Esophagus mucosa (tissue), 1 donor: ENCODE measurements around the gene METTL2B. TPM values are rescaled to one million over a fixed set of nuclear protein-coding genes. Genes with fewer than 3 reads are reported as not detected.
"Not testable (repeated sequence)": the region's sequence is repeated elsewhere in the genome, so short reads cannot be mapped to it uniquely, and the experiment has no call there.

Experiments
- ATAC-seq: fragments of 200-7000 bp; cut with Tn5 transposase; one replicate; pipeline ENCODE4 v1.9.1; 2020
- total RNA-seq: library from RNA; stranded (reverse); gene quantifications from one replicate; pipeline ENCODE4 v1.2.4, GENCODE V29; 2023
- donor health status: DM: yes; HTN: yes; CAD: no.

The METTL2B gene
- total RNA-seq, 1 donor from 2014 or later: 18.4 TPM

GRCh38 chr7:128454808-128455542 is 21.6 kb upstream of the METTL2B start:
- no peak for ATAC-seq

- peak; percentile 91 for ATAC-seq
These were observed 20.8 kb upstream of the METTL2B start, which contains the start of gene HILPDA for GRCh38 chr7:128455543-128456254. TSS of gene HILPDA (plus strand) at chr7:128455878. CDS start at chr7:128457269, 1,391 bp downstream.

- ATAC-seq: no peak
These were observed 20.3 kb upstream of the METTL2B start for GRCh38 chr7:128456255-128456725.

GRCh38 chr7:128457385-128457784 is 19.2 kb upstream of the METTL2B start:
- ATAC-seq: peak; percentile 54

GRCh38 chr7:128458956-128459355 is 17.6 kb upstream of the METTL2B start:
- no peak for ATAC-seq

GRCh38 chr7:128459394-128459878 is 17.1 kb upstream of the METTL2B start:
- ATAC-seq: peak; percentile 39

GRCh38 chr7:128462460-128462859 is 14.1 kb upstream of the METTL2B start:
- ATAC-seq: no peak

- not testable (repeated sequence) for ATAC-seq
These were observed 13.2 kb upstream of the METTL2B start for GRCh38 chr7:128463345-128463744.

- ATAC-seq: not testable (repeated sequence)
These were observed 12.6 kb upstream of the METTL2B start for GRCh38 chr7:128463933-128464332.

GRCh38 chr7:128466871-128467270 is 9.7 kb upstream of the METTL2B start:
- not testable (repeated sequence) for ATAC-seq

GRCh38 chr7:128477336-128477690 is 765 bp downstream of the METTL2B start:
- ATAC-seq: not testable (repeated sequence)

GRCh38 chr7:128479082-128479481 is 2.5 kb downstream of the METTL2B start:
- not testable (repeated sequence) for ATAC-seq

GRCh38 chr7:128488134-128488533 is 11.6 kb downstream of the METTL2B start:
- not testable (repeated sequence) for ATAC-seq

GRCh38 chr7:128497405-128497804 is 20.9 kb downstream of the METTL2B start:
- no peak for ATAC-seq

- not testable (repeated sequence) for ATAC-seq
These were observed 28.9 kb downstream of the METTL2B start for GRCh38 chr7:128505416-128505815.

GRCh38 chr7:128506819-128507218 is 30.3 kb downstream of the METTL2B start:
- not testable (repeated sequence) for ATAC-seq

- ATAC-seq: not testable (repeated sequence)
These were observed 30.9 kb downstream of the METTL2B start for GRCh38 chr7:128507321-128507993.

- not testable (repeated sequence) for ATAC-seq
These were observed 35.1 kb downstream of the METTL2B start for GRCh38 chr7:128511692-128512091.

GRCh38 chr7:128515232-128515631 is 38.7 kb downstream of the METTL2B start:
- ATAC-seq: not testable (repeated sequence)

- ATAC-seq: not testable (repeated sequence)
These were observed 40.5 kb downstream of the METTL2B start for GRCh38 chr7:128517023-128517422.

GRCh38 chr7:128523226-128523931 is 46.8 kb downstream of the METTL2B start:
- ATAC-seq: peak; percentile 82

GRCh38 chr7:128523932-128524524 is 47.5 kb downstream of the METTL2B start:
- not testable (repeated sequence) for ATAC-seq
